GM21717 (cell line): Measurements from ENCODE around the gene CRB2.

Source experiments
- ATAC-seq: cut with Tn5 transposase; IDR thresholded peaks from one replicate; pipeline ENCODE4 v1.9.1; 2021; ENCODE audit warnings: mild to moderate bottlenecking, moderate library complexity; ENCODE audit not compliant: unreplicated experiment

The CRB2 gene

GRCh38 chr9:123346826-123347225 lies 9.2 kb upstream of the CRB2 start:
- no peak for ATAC-seq

GRCh38 chr9:123347289-123348060 lies 8.5 kb upstream of the CRB2 start:
- no peak for ATAC-seq

GRCh38 chr9:123348317-123348992 lies 7.5 kb upstream of the CRB2 start:
- no peak for ATAC-seq

- ATAC-seq, result no peak
These were observed 7.0 kb upstream of the CRB2 start for GRCh38 chr9:123349033-123349432.

GRCh38 chr9:123349691-123350480 lies 6.1 kb upstream of the CRB2 start:
- ATAC-seq, result peak; percentile 46

- ATAC-seq, result no peak
These were observed 5.2 kb upstream of the CRB2 start for GRCh38 chr9:123350590-123351310.

- ATAC-seq, result no peak
These were observed 3.0 kb upstream of the CRB2 start for GRCh38 chr9:123353041-123353440.

GRCh38 chr9:123353984-123354591 lies 1.9 kb upstream of the CRB2 start:
- peak; percentile 65 for ATAC-seq

- no peak for ATAC-seq
These were observed 1.0 kb upstream of the CRB2 start for GRCh38 chr9:123354806-123355508.

- no peak for ATAC-seq
These were observed 1.1 kb downstream of the CRB2 start for GRCh38 chr9:123356851-123357742.

- ATAC-seq, result no peak
These were observed 1.7 kb downstream of the CRB2 start for GRCh38 chr9:123357743-123358059.

- ATAC-seq, result no peak
These were observed 2.3 kb downstream of the CRB2 start for GRCh38 chr9:123358181-123358905.

GRCh38 chr9:123359106-123359505 lies 3.1 kb downstream of the CRB2 start:
- no peak for ATAC-seq

GRCh38 chr9:123359546-123359945 lies 3.5 kb downstream of the CRB2 start:
- no peak for ATAC-seq

- no peak for ATAC-seq
These were observed 4.4 kb downstream of the CRB2 start for GRCh38 chr9:123360161-123361085.

- no peak for ATAC-seq
These were observed 5.2 kb downstream of the CRB2 start for GRCh38 chr9:123361086-123361730.
